ENCODE results near the gene TEX36. TPM values are rescaled to one million over a fixed set of nuclear protein-coding genes. Genes with fewer than 3 reads are reported as not detected.
"Not testable (repeated sequence)": the region's sequence is repeated elsewhere in the genome, so short reads cannot be mapped to it uniquely, and the experiment has no call there.

TEX36 gene, protein sequence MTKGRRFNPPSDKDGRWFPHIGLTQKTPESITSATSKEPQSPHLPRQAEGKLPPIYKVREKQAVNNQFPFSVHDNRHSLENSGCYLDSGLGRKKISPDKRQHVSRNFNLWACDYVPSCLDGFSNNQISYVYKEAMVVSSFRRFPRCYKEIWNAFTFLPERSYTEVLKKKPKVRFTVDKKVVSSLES
- total RNA-seq (under 1 TPM; 0.40 to 0.77 TPM), polyA plus RNA-seq (ENCODE audit: insufficient read length in 2 of 2) (not detected)
- long read RNA-seq, donor 1: 0 reads
- long read RNA-seq, donor 2: 0 reads
- long read RNA-seq, donor 3: 0 reads
- long read RNA-seq, donor 4: 0 reads

DNA sequence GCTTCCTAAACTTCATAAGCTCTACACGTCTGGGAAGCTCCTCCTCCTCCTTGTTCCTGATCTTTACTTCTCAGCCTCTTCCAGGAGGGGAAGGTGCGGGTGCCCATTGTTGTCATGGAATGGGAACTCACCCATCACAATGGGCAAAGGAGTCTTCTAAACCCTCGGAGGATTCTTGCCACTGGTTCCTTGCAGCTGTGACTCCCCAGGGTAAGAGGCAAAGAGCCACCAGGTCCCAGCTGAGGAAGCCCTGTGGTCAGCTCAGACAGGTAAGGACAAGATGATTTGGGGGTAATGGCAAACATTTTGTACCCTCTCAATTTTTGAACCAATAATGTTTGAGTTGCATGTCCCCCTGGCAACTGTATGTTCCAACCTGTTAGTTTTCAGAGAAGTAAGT, at the start of gene TEX36:
Gene TEX36, minus strand, starts transcription at position 101 of the 400 bp plus-strand sequence. CDS start 174 bp downstream, outside the sequence.
- H3K4me1 ChIP-seq (ENCODE audit: control insufficient read depth, insufficient read depth, low read length): no peaks in the 10 kb centered on the region
- no peak within 1 kb of the TSS for H3K4me3 ChIP-seq (ENCODE audit: low read depth, low read length)
- WGBS (ENCODE audit: insufficient coverage): 65% methylated on average over 3 of the region's 3 CpGs
- no peaks in the 10 kb centered on the region for H3K36me3 ChIP-seq (ENCODE audit: control insufficient read depth, insufficient read depth, low read length)
- H3K27me3 ChIP-seq (ENCODE audit: control insufficient read depth, insufficient read depth, low read length): no peaks in the 10 kb centered on the region
- no peaks in the 10 kb centered on the region for H3K9me3 ChIP-seq (ENCODE audit: control insufficient read depth, insufficient read depth, low read length)
- no peak for DNase-seq (ENCODE audit: low read depth in 4 of 6, low spot score in 6 of 6)
- no peak within 1 kb of the TSS for H3K27ac ChIP-seq (ENCODE audit: low read depth, low read length)

DNA sequence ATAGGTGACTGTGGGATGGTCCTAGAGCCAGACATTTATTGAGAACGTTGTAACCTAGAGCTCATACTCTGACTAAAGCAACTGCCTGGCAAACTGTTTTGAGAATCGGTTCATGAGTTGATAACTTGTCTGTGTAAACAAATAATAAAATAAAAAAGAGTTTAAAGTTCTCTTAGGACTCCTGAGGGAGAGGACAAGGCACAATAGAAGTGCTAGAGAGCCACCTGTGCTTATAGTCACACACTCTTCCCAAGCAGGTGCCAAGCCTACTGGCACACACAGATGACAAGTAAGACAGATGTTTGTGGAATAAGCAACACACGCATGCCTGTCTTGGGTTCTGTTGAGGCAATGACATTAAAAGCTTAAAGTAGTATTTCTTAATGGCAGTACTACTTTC, 44.5 kb upstream of the TEX36 start:
- Histone ChIP-seq H3K9me3 (ENCODE audit: control insufficient read depth, insufficient read depth, low read length) (no peaks in the 10 kb centered on the region), H3K27ac (ENCODE audit: low read depth, low read length) (no peak overlapping the region), H3K4me1 (ENCODE audit: control insufficient read depth, insufficient read depth, low read length) (no peaks in the 10 kb centered on the region), H3K36me3 (ENCODE audit: control insufficient read depth, insufficient read depth, low read length) (peaks cover 22% of the 10 kb centered on the region), H3K27me3 (ENCODE audit: control insufficient read depth, insufficient read depth, low read length) (no peaks in the 10 kb centered on the region), H3K4me3 (ENCODE audit: low read depth, low read length) (no peak overlapping the region)
- DNase-seq (ENCODE audit: low read depth in 4 of 6, low spot score in 6 of 6): no peak
- WGBS (ENCODE audit: insufficient coverage): 100% methylated on average over 1 of the region's 3 CpGs

GRCh38 chr10:125726914-125727313, 44.0 kb upstream of the TEX36 start:
- H3K9me3 ChIP-seq (ENCODE audit: control insufficient read depth, insufficient read depth, low read length): no peaks in the 10 kb centered on the region
- DNase-seq (ENCODE audit: low read depth in 4 of 6, low spot score in 6 of 6): no peak
- no peaks in the 10 kb centered on the region for H3K27me3 ChIP-seq (ENCODE audit: control insufficient read depth, insufficient read depth, low read length)
- H3K36me3 ChIP-seq (ENCODE audit: control insufficient read depth, insufficient read depth, low read length): peaks cover 18% of the 10 kb centered on the region
- no peak overlapping the region for H3K27ac ChIP-seq (ENCODE audit: low read depth, low read length)
- no peak overlapping the region for H3K4me3 ChIP-seq (ENCODE audit: low read depth, low read length)
- H3K4me1 ChIP-seq (ENCODE audit: control insufficient read depth, insufficient read depth, low read length): no peaks in the 10 kb centered on the region
- WGBS (ENCODE audit: insufficient coverage): 96% methylated on average over 4 of the region's 7 CpGs

- Histone ChIP-seq H3K4me3 (ENCODE audit: low read depth, low read length) (no peak overlapping the region), H3K4me1 (ENCODE audit: control insufficient read depth, insufficient read depth, low read length) (peaks cover 17% of the 10 kb centered on the region), H3K27me3 (ENCODE audit: control insufficient read depth, insufficient read depth, low read length) (no peaks in the 10 kb centered on the region), H3K36me3 (ENCODE audit: control insufficient read depth, insufficient read depth, low read length) (peaks cover 7% of the 10 kb centered on the region), H3K9me3 (ENCODE audit: control insufficient read depth, insufficient read depth, low read length) (no peaks in the 10 kb centered on the region), H3K27ac (ENCODE audit: low read depth, low read length) (no peak overlapping the region)
- WGBS (ENCODE audit: insufficient coverage): 100% methylated on average over 1 of the region's 1 CpG
- DNase-seq (ENCODE audit: low read depth in 4 of 6, low spot score in 6 of 6): no peak
Observed at GRCh38 chr10:125722811-125723210, 39.8 kb upstream of the TEX36 start.

DNA sequence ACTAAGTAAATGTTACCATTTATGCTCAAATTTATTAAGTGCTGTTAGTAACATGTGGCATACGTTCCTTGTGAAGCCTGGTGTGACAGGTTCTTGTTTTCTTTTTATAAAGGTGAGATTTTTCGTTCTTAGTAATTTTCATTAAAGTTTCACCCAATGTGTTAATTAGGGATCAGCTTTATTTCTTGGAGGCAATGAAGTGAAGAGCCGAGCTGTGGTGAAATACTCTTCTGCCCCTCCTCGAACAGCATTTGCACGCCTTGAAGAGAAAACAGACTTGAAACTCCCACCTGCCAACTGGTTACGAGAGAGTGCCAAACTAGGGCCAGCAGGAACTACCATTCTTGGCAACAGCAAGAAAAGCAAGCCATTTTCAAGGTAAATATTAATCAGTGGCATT, 38.1 kb upstream of the TEX36 start:
- H3K4me1 ChIP-seq (ENCODE audit: control insufficient read depth, insufficient read depth, low read length): peaks cover 17% of the 10 kb centered on the region
- no peaks in the 10 kb centered on the region for H3K27me3 ChIP-seq (ENCODE audit: control insufficient read depth, insufficient read depth, low read length)
- no peak overlapping the region for H3K27ac ChIP-seq (ENCODE audit: low read depth, low read length)
- H3K4me3 ChIP-seq (ENCODE audit: low read depth, low read length): no peak overlapping the region
- peak in 1 of 6 donors; percentile 9 for DNase-seq (ENCODE audit: low read depth in 4 of 6, low spot score in 6 of 6)
- WGBS (ENCODE audit: insufficient coverage): 70% methylated on average over 2 of the region's 6 CpGs
- H3K9me3 ChIP-seq (ENCODE audit: control insufficient read depth, insufficient read depth, low read length): no peaks in the 10 kb centered on the region
- H3K36me3 ChIP-seq (ENCODE audit: control insufficient read depth, insufficient read depth, low read length): peaks cover 3% of the 10 kb centered on the region

- Histone ChIP-seq H3K27me3 (ENCODE audit: control insufficient read depth, insufficient read depth, low read length) (no peaks in the 10 kb centered on the region), H3K4me1 (ENCODE audit: control insufficient read depth, insufficient read depth, low read length) (peaks cover 17% of the 10 kb centered on the region), H3K9me3 (ENCODE audit: control insufficient read depth, insufficient read depth, low read length) (no peaks in the 10 kb centered on the region), H3K27ac (ENCODE audit: low read depth, low read length) (peak overlapping the region; percentile 88), H3K36me3 (ENCODE audit: control insufficient read depth, insufficient read depth, low read length) (no peaks in the 10 kb centered on the region), H3K4me3 (ENCODE audit: low read depth, low read length) (peak overlapping the region; percentile 99)
- WGBS (ENCODE audit: insufficient coverage): 1% methylated on average over 11 of the region's 15 CpGs
- no peak for DNase-seq (ENCODE audit: low read depth in 4 of 6, low spot score in 6 of 6)
Observed at GRCh38 chr10:125720002-125720382, 37.0 kb upstream of the TEX36 start.

DNA sequence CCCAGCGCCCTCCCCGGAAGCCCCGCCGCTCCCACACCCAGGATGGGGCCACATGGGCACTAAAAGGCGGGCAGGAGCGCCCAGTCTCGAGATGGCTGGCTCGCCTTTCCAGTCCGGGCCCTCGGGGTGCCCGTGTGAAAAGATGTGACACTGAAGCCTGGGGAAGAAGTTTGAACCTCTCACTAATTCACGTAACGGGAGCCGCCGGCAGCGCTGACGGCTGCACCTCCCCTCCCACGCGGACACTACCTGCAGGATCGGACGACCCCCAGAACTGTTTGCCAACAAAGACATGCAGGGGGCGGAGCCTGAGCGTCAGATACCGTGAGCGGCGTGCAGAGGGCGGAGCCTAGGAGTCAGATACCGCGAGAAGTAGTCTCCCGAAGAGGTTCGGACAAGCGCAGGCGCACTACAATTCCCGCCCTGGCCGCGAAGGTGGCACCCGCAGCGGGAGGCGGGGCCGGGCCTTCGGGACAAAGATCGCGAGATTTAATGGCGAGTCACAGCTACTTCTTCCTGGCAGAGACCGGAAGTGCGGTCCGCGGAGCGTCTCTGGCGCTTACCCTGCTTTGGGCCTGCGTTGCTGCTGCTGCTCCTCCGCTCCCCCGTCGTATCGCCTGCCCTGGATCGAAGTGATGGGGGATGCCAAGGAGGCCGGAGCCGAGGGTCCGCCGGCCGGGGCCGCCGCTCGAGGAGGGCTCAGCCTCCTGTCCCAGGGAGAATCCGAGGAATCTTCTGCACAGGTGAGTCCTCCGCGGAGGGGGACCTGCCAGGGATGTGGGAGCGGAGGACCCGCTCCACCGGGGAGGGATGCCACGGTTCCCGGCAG, 36.4 kb upstream of the TEX36 start, which contains the start of gene EDRF1:
Gene EDRF1, plus strand, starts transcription at position 537 of the 829 bp plus-strand sequence. Its CDS starts 99 bp downstream, at position 636.
- Histone ChIP-seq H3K27ac (ENCODE audit: low read depth, low read length) (peak within 1 kb of the TSS; percentile 90), H3K9me3 (ENCODE audit: control insufficient read depth, insufficient read depth, low read length) (no peaks in the 10 kb centered on the region), H3K4me1 (ENCODE audit: control insufficient read depth, insufficient read depth, low read length) (peaks cover 17% of the 10 kb centered on the region), H3K27me3 (ENCODE audit: control insufficient read depth, insufficient read depth, low read length) (no peaks in the 10 kb centered on the region), H3K36me3 (ENCODE audit: control insufficient read depth, insufficient read depth, low read length) (no peaks in the 10 kb centered on the region), H3K4me3 (ENCODE audit: low read depth, low read length) (peak within 1 kb of the TSS; percentile 99)
- WGBS (ENCODE audit: insufficient coverage): 0% methylated on average over 72 of the region's 72 CpGs
- DNase-seq (ENCODE audit: low read depth in 4 of 6, low spot score in 6 of 6): peak; percentile 96 to 100 (median 98)

GRCh38 chr10:125714728-125715127, 31.8 kb upstream of the TEX36 start:
- not testable (repeated sequence) for H3K27ac ChIP-seq (ENCODE audit: low read depth, low read length); H3K9me3 ChIP-seq (ENCODE audit: control insufficient read depth, insufficient read depth, low read length); H3K27me3 ChIP-seq (ENCODE audit: control insufficient read depth, insufficient read depth, low read length); H3K36me3 ChIP-seq (ENCODE audit: control insufficient read depth, insufficient read depth, low read length); H3K4me3 ChIP-seq (ENCODE audit: low read depth, low read length); H3K4me1 ChIP-seq (ENCODE audit: control insufficient read depth, insufficient read depth, low read length); DNase-seq (ENCODE audit: low read depth in 4 of 6, low spot score in 6 of 6)
- whole genome bisulfite sequencing (ENCODE audit: insufficient coverage): no CpG with 5 or more reads among the region's 4 CpGs

DNA sequence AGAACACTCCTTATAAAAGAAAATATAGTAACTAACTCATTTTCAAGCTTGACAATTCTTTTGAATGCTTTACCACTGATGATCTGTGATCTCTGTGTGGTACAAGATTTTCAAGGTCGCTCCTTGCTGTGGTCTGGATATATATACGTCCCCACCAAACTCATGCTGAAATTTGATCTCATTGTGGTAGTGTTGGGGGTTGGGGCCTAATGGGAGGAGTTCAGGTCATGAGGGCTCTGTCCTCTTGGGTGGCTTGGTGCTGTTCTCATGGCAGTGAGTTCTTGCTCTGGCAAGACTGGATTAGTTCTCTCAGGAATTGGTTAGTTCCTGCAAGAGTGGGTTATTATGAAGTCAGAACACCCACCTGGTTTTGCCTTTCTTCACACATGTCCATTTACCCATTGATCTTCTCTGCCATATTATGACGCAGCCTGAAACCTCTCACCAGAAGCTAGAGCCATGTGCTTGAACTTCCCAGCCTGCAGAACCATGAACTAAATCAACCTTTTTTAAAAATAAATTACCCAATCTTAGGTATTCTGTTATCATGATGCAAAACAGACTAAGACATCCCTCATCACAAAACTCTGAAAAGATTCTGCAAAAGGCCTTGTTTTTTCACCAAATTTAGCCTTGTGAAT, 28.3 kb upstream of the TEX36 start:
- Histone ChIP-seq H3K36me3 (ENCODE audit: control insufficient read depth, insufficient read depth, low read length) (no peaks in the 10 kb centered on the region), H3K4me1 (ENCODE audit: control insufficient read depth, insufficient read depth, low read length) (no peaks in the 10 kb centered on the region), H3K9me3 (ENCODE audit: control insufficient read depth, insufficient read depth, low read length) (no peaks in the 10 kb centered on the region), H3K4me3 (ENCODE audit: low read depth, low read length) (no peak overlapping the region), H3K27ac (ENCODE audit: low read depth, low read length) (no peak overlapping the region), H3K27me3 (ENCODE audit: control insufficient read depth, insufficient read depth, low read length) (no peaks in the 10 kb centered on the region)
- no peak for DNase-seq (ENCODE audit: low read depth in 4 of 6, low spot score in 6 of 6)
- WGBS (ENCODE audit: insufficient coverage): 100% methylated on average over 2 of the region's 3 CpGs
